ENCODE results near the gene HNF1A. TPM values are rescaled to one million over a fixed set of nuclear protein-coding genes. Genes with fewer than 3 reads are reported as not detected.
A peak's percentile ranks its signal among the peaks of the same experiment; 100 is the strongest.
"Not testable (repeated sequence)": the region's sequence is repeated elsewhere in the genome, so short reads cannot be mapped to it uniquely, and the experiment has no call there.

The HNF1A gene
- total RNA-seq, 2 experiments from 2014 or later = not detected

GRCh38 chr12:120945516-120945915, 32.8 kb upstream of the HNF1A start:
- H3K4me3 Mint-ChIP-seq, H3K9me3 Mint-ChIP-seq, H3K27ac Mint-ChIP-seq, H3K27me3 Mint-ChIP-seq, H3K36me3 Mint-ChIP-seq, H3K4me1 Mint-ChIP-seq, DNase-seq: not testable (repeated sequence)

GRCh38 chr12:120950260-120950799, 28.0 kb upstream of the HNF1A start:
- H3K9me3 Mint-ChIP-seq, H3K27ac Mint-ChIP-seq, H3K4me3 Mint-ChIP-seq, DNase-seq, H3K4me1 Mint-ChIP-seq, H3K36me3 Mint-ChIP-seq, H3K27me3 Mint-ChIP-seq: not testable (repeated sequence)

DNA sequence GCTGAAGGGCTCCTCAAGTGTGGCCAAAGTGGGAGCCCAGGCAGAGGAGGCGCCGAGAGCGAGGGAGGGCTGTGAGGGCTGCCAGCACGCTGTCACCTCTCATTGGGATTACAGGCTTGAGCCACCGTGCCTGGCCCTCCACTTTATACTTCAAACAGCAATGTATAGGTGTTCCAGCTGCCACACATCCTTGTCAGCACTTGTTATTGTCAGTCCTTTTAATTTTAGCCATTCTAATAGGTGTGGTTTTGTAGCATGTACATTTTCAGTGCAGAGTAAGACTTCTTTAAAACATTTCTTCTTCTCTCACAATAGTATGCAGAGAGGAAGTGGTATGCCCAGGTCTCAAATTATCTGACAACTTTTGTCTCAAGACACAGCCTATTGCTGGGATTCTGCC, 27.5 kb upstream of the HNF1A start:
- no peaks in the 10 kb centered on the region for H3K4me1 Mint-ChIP-seq
- H3K9me3 Mint-ChIP-seq = no peaks in the 10 kb centered on the region
- DNase-seq = no peak
- H3K27ac Mint-ChIP-seq = no peak overlapping the region
- no peaks in the 10 kb centered on the region for H3K36me3 Mint-ChIP-seq
- no peaks in the 10 kb centered on the region for H3K27me3 Mint-ChIP-seq
- no peak overlapping the region for H3K4me3 Mint-ChIP-seq

DNA sequence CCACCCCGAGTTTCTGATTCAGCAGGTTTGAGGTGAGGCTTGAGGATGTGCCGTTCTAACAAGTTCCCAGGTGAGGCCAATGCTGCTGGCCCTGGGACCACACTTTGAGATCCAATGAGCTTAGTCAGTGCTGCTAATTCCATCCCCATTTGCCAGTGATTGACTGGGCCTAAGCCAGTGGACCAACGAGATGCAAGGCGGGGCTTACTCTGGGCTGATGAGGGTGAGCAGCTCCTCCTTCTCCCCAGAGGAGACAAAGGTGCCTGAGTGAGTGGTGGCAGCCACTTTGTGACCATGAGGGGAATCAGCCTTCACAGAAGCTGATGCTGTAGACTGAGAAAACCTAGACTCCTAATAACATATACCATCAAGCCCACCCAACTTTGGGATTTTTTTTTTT, 23.1 kb upstream of the HNF1A start:
- no peak overlapping the region for H3K27ac Mint-ChIP-seq
- H3K4me1 Mint-ChIP-seq = peaks cover 13% of the 10 kb centered on the region
- H3K36me3 Mint-ChIP-seq = no peaks in the 10 kb centered on the region
- DNase-seq = no peak
- H3K4me3 Mint-ChIP-seq = no peak overlapping the region
- H3K9me3 Mint-ChIP-seq = no peaks in the 10 kb centered on the region
- H3K27me3 Mint-ChIP-seq = no peaks in the 10 kb centered on the region

DNA sequence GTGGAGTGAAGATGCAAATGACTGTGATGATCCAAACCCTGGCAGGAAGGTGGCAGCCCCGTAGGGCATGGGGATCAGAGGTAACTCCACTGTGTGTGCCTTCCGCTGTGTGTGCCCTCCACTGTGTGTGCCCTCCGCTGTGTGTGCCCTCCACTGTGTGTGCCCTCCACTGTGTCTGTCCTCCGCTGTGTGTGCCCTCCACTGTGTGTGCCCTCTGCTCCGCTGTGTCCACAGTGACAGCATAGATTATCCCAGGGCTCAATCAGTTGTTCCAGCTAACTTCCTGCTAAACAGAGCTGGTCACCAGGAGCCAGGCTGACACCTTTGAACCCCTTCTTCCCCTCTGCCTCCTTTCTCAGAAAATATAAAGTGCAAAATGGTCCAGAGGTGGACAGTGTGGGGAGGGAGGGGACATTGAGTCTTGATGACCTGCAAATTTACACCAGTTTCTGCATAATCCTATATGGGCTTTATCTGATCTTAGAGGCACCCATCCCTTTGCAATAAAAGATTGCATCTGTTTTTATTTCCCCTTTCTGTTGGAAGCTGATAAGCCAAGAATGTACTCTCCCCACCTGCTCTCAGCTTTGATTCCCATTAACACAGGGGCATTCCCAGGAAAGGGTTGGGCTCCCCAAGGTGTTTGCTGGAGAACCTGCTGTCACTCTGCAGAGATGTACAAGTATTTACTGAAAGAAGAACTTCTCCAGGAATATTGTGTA, 21.6 kb upstream of the HNF1A start:
- H3K27ac Mint-ChIP-seq = no peak overlapping the region
- H3K27me3 Mint-ChIP-seq = no peaks in the 10 kb centered on the region
- H3K4me1 Mint-ChIP-seq = peaks cover 20% of the 10 kb centered on the region
- no peak overlapping the region for H3K4me3 Mint-ChIP-seq
- H3K36me3 Mint-ChIP-seq = no peaks in the 10 kb centered on the region
- no peak for DNase-seq
- H3K9me3 Mint-ChIP-seq = no peaks in the 10 kb centered on the region

DNA sequence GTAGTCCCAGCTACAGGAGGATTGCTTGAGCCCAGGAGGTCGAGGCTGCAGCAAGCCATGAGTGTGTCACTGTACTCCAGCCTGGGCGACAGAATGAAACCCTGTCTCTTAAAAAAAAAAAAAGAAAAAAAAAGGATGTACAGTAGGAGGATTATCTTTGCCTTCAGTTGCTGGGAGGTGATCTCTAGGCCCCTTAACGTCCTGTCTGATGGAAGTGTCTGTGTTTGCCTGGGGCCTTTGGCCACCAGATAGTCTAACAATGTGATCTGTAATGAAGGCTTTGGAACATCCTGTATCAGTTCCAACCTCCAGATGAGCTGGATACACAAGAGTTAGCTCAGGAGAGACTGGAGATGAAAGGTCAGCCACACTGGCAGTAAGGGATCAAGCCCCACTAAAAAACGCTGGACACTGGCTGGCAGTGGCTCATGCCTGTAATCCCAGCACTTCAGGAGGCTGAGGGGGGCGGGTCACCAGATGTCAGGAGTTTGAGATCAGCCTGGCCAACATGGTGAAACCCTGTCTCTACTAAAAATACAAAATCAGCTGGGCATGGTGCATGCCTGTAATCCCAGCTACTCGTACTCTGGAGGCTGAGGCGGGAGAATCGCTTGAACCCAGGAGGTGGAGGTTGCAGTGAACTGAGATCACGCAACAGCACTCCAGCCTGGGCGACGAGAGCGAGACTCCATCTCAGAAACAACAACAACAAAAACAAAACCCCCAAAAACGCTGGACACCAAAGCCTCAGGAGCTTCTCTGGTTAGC, 19.0 kb upstream of the HNF1A start:
- Mint-ChIP-seq H3K9me3 (no peaks in the 10 kb centered on the region), H3K27ac (peak overlapping the region; percentile 48), H3K4me3 (peak overlapping the region; percentile 8)

DNA sequence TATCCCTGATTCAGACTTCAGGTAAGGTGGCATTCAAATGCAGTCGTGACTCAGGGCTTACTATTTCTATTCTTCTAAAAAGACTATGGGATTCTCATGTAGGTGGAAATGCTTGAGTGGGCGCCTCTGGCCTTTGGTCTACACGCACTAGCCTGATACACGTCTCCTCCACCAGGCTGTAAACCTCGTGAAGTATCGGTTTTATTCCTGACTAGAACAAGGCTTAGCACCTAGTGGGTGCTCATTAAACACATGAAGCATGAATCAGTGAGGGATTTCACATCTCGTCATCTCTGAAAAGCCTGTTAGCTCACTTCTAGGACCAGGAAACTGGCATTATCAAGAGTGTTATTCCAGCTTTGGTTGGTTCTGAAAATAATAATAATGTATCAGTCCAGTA, 17.7 kb upstream of the HNF1A start:
- DNase-seq = no peak
- no peak overlapping the region for H3K4me3 Mint-ChIP-seq
- H3K9me3 Mint-ChIP-seq = no peaks in the 10 kb centered on the region

More for the DNA sequence above, 19.0 kb upstream of the HNF1A start:
- H3K36me3 Mint-ChIP-seq = no peaks in the 10 kb centered on the region
- peaks cover 30% of the 10 kb centered on the region for H3K4me1 Mint-ChIP-seq
- DNase-seq = no peak
- H3K27me3 Mint-ChIP-seq = no peaks in the 10 kb centered on the region

DNA sequence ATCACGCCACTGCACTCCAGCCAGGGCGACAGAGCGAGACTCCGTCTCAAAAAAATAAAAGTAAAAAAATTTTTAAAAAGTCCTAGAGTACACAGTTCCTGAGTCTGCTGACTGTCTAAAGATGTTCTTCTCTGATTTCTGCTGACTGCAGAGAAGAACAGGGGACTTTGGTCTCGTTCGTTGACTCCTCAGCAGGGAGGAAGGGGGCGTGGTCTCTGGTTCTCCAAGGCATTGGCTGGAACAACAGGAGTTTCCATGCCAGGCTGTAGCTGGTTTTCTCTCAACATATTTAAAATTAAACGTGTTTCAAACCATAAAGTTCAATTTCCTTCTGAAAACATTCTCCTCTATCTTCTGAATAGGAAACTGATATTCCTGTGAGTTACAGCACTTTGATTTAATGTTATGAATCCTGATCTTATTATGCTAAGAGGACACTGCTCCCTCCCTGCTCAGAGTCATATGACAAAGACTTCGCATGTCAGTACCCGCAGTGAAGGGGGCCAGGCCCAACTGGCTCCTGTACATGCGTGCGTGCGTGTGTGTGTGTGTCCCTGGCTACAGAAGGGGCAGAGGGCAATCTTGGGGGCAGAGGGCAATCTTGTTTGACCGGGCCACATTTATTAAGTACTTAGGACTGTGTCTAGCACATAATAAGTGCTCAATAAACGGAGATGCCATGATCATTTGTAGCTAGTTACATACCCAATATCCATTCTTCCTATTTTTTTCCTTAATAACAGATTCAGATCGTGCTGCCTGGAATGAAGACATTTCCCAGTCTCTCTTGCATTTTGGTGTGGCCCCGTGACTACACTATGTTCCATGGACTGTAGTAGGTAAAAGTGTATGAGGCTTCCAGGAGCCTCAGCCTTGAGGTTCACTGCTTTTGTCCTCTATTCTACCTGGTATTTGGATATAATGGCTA, 16.5 kb upstream of the HNF1A start:
- Mint-ChIP-seq H3K27ac (no peak overlapping the region), H3K4me1 (peaks cover 30% of the 10 kb centered on the region), H3K27me3 (no peaks in the 10 kb centered on the region), H3K4me3 (no peak overlapping the region), H3K9me3 (no peaks in the 10 kb centered on the region), H3K36me3 (no peaks in the 10 kb centered on the region)
- DNase-seq = no peak

More for the DNA sequence above, 17.7 kb upstream of the HNF1A start:
- H3K27ac Mint-ChIP-seq = no peak overlapping the region
- H3K36me3 Mint-ChIP-seq = no peaks in the 10 kb centered on the region
- H3K4me1 Mint-ChIP-seq = peaks cover 30% of the 10 kb centered on the region
- H3K27me3 Mint-ChIP-seq = no peaks in the 10 kb centered on the region

DNA sequence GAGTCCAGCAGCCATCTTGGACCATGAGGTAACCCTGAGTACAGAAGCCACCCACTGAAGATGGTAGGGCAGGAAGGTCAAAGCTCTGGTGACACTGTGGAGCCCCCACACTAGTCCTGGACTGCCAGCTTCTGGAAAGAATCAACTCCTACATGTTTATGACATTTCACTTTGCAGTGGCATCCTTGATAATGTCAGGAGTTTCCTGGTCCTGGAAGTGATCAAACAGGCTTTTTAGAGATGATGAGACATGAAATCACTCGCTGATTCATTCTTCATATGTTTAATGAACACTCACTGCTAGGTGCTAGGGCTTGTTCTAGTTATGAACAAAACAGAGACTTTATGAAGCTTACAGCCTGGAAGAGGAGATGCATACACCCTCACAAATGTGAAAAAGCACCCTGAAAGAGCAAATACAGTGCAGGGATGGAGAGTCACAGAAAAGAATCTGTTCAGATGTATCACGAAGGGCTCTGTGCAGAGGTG, 15.8 kb upstream of the HNF1A start:
- Mint-ChIP-seq H3K36me3 (no peaks in the 10 kb centered on the region), H3K9me3 (no peaks in the 10 kb centered on the region), H3K4me1 (peaks cover 30% of the 10 kb centered on the region), H3K27ac (no peak overlapping the region), H3K27me3 (no peaks in the 10 kb centered on the region), H3K4me3 (no peak overlapping the region)
- no peak for DNase-seq

DNA sequence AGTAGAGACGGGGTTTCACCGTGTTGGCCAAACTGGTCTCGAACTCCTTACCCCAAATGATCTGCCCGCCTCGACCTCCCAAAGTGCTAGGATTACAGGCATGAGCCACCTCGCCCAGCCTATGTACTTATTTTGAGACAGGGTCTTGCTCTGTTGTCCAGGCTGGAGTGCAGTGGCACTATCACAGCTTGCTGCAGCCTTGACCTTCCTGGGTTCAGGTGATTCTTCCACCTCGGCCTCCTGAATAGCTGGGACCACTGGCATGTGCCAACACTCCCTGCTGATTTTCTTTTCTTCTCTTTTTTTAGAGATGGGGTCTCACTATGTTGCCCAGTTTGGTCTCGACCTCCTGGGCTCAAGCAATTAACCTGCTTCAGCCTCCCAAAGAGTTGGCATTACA, 14.0 kb upstream of the HNF1A start:
- Mint-ChIP-seq H3K27me3 (no peaks in the 10 kb centered on the region), H3K9me3 (no peaks in the 10 kb centered on the region), H3K36me3 (no peaks in the 10 kb centered on the region), H3K4me3 (no peak overlapping the region), H3K27ac (no peak overlapping the region), H3K4me1 (peaks cover 26% of the 10 kb centered on the region)
- DNase-seq = no peak

GRCh38 chr12:120965534-120966091, 12.7 kb upstream of the HNF1A start:
- no peak overlapping the region for H3K27ac Mint-ChIP-seq
- H3K4me3 Mint-ChIP-seq = no peak overlapping the region
- no peaks in the 10 kb centered on the region for H3K36me3 Mint-ChIP-seq
- peaks cover 14% of the 10 kb centered on the region for H3K4me1 Mint-ChIP-seq
- H3K27me3 Mint-ChIP-seq = no peaks in the 10 kb centered on the region
- no peaks in the 10 kb centered on the region for H3K9me3 Mint-ChIP-seq
- DNase-seq = no peak

- DNase-seq = no peak
- Mint-ChIP-seq H3K9me3 (no peaks in the 10 kb centered on the region), H3K4me1 (peaks cover 5% of the 10 kb centered on the region), H3K27me3 (no peaks in the 10 kb centered on the region), H3K36me3 (no peaks in the 10 kb centered on the region), H3K27ac (no peak overlapping the region), H3K4me3 (no peak overlapping the region)
Measured at GRCh38 chr12:120970310-120970709, 8.0 kb upstream of the HNF1A start.

DNA sequence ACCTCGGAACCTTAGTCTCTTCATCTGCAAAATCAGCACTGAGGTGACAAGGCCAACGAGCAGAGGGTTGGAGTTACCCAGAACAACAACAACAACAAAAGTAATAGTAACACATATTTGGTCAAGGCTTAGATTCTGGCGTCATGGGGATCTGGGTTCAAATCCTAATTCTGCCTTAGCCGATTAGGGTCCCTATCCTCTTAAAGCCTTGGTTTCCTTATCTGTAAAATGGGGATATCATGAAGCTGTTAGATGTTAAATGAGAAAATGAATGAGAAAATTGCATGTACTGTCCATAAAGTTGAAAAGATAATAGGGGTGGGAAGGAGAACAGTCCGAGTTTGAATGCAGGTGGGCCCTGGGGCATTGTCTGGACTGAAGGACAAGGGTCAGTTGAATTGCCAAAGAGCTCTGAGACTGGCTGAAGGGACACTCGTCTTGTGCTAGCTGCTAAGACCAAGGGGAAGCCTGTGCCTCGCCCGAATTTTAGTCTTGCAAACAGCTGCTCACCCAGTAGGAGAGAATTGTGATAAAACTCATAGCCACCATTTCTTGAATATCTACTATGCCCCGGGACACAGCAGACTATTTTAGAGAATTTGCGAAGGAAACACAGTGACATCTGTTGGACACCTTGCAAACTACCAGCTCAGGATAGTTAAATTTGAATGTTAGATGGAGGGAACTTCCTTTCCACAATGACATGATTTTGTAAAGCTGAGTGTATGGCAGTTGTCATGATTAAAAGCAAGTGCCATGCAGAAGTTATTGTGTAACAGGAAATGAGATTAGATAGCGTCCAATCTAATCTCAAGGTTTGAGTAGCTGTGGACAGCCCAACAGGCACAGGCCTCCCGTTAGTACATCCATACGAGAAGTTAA, 6.8 kb upstream of the HNF1A start:
- H3K4me3 Mint-ChIP-seq = no peak overlapping the region
- no peaks in the 10 kb centered on the region for H3K27me3 Mint-ChIP-seq
- peak; percentile 12 for DNase-seq
- H3K36me3 Mint-ChIP-seq = no peaks in the 10 kb centered on the region
- H3K4me1 Mint-ChIP-seq = peaks cover 5% of the 10 kb centered on the region
- no peak overlapping the region for H3K27ac Mint-ChIP-seq
- H3K9me3 Mint-ChIP-seq = no peaks in the 10 kb centered on the region
